Measurements from ENCODE around the gene PDPK1. TPM values are rescaled to one million over a fixed set of nuclear protein-coding genes. Genes with fewer than 3 reads are reported as not detected.

Gene PDPK1
- total and polyA plus RNA-seq, 4 donors, result 12.1 to 28.1 (median 18.2) TPM

GRCh38 chr16:2497695-2498484, 39.9 kb upstream of the PDPK1 start (continued):
- TF ChIP-seq FOXA1 (IDR thresholded peaks at IDR 0.05), result no peak
- TF ChIP-seq ZBTB33 (IDR thresholded peaks at IDR 0.05), result no peak

DNA sequence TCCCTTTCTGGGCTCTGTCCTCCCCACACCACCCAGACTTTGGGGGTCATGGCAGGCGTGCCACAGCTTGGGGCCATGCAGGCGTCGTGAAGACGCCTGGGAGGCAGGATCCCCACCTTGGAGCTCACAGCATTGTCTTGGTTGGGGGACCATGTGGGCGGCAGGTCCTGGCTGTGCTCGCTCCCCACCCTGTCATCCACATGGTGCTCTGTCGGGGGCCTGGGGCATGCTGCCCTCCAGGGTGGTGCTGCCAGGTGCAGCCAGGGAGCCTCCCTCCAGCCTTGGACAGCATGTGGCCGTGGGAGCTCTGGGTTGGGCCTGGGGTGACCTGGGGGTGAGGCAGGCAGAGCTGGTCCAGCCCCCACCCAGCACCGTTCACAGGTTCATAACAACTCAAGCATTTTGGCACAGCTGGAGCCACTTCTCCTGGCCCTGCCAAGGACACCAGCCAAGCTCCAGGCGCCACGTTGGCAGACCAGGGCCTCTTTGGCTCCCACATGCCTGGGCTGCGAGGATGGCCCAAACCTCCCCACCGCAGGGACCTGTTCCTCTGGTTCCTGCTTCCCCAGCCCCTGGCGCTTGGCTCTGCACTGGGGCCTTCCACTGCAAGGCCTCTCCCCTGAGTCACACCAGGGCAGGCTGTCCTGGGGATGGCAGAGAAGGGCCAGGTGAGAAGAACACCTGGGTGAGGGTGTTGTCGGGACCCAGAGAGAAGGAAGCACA, 39.1 kb upstream of the PDPK1 start:
- Histone ChIP-seq H3K27me3 (ENCODE audit: control insufficient read depth in 4 of 4, insufficient read depth in 4 of 4, low read length in 3 of 4) (no peaks in the 10 kb centered on the region), H3K9ac (ENCODE audit: low read depth in 1 of 2, low read length in 2 of 2) (no peak overlapping the region), H3K9me3 (ENCODE audit: control insufficient read depth in 4 of 4, low read length in 3 of 4) (no peaks in the 10 kb centered on the region), H3K4me1 (ENCODE audit: control insufficient read depth in 4 of 4, insufficient read depth in 4 of 4, low read length in 3 of 4) (peaks cover 18 to 55% (median 37%) of the 10 kb centered on the region in 4 donors), H3K36me3 (ENCODE audit: control insufficient read depth in 4 of 4, insufficient read depth in 3 of 4, low read depth in 1 of 4, low read length in 3 of 4) (peaks cover 0 to 9% (median under 1%) of the 10 kb centered on the region in 4 donors), H3K4me3 (ENCODE audit: low read depth in 1 of 3, low read length in 3 of 3) (no peak overlapping the region), H3K27ac (ENCODE audit: low read depth in 1 of 2, low read length in 2 of 2) (no peak overlapping the region)
- DNase-seq (ENCODE audit: low spot score), result no peak
- WGBS, result 65% methylated on average over 15 of the region's 15 CpGs
- TF ChIP-seq, protein P1, sequence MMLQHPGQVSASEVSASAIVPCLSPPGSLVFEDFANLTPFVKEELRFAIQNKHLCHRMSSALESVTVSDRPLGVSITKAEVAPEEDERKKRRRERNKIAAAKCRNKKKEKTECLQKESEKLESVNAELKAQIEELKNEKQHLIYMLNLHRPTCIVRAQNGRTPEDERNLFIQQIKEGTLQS (IDR thresholded peaks at IDR 0.05), result no peak
- TF ChIP-seq, protein P2, sequence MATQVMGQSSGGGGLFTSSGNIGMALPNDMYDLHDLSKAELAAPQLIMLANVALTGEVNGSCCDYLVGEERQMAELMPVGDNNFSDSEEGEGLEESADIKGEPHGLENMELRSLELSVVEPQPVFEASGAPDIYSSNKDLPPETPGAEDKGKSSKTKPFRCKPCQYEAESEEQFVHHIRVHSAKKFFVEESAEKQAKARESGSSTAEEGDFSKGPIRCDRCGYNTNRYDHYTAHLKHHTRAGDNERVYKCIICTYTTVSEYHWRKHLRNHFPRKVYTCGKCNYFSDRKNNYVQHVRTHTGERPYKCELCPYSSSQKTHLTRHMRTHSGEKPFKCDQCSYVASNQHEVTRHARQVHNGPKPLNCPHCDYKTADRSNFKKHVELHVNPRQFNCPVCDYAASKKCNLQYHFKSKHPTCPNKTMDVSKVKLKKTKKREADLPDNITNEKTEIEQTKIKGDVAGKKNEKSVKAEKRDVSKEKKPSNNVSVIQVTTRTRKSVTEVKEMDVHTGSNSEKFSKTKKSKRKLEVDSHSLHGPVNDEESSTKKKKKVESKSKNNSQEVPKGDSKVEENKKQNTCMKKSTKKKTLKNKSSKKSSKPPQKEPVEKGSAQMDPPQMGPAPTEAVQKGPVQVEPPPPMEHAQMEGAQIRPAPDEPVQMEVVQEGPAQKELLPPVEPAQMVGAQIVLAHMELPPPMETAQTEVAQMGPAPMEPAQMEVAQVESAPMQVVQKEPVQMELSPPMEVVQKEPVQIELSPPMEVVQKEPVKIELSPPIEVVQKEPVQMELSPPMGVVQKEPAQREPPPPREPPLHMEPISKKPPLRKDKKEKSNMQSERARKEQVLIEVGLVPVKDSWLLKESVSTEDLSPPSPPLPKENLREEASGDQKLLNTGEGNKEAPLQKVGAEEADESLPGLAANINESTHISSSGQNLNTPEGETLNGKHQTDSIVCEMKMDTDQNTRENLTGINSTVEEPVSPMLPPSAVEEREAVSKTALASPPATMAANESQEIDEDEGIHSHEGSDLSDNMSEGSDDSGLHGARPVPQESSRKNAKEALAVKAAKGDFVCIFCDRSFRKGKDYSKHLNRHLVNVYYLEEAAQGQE (IDR thresholded peaks at IDR 0.05), result no peak
- no peak for TF ChIP-seq TAF1 (conservative IDR thresholded peaks at IDR 0.05)
- no peak for TF ChIP-seq RXRA (IDR thresholded peaks at IDR 0.05)
- TF ChIP-seq SP1 (IDR thresholded peaks at IDR 0.05), result no peak
- TF ChIP-seq FOXA2 (IDR thresholded peaks at IDR 0.05), result no peak
- no peak for TF ChIP-seq JUND (IDR thresholded peaks at IDR 0.05)
- no peak for TF ChIP-seq ZBTB33 (IDR thresholded peaks at IDR 0.05)
- TF ChIP-seq EGR1 (IDR thresholded peaks at IDR 0.05; ENCODE audit: low read depth in 2 of 2), result no peak
- TF ChIP-seq, protein P3, sequence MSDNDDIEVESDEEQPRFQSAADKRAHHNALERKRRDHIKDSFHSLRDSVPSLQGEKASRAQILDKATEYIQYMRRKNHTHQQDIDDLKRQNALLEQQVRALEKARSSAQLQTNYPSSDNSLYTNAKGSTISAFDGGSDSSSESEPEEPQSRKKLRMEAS (IDR thresholded peaks at IDR 0.05), result no peak
- TF ChIP-seq GABPA (IDR thresholded peaks at IDR 0.05 in 1 of 2, conservative IDR thresholded peaks at IDR 0.05 in 1 of 2), result no peak
- no peak for TF ChIP-seq YY1 (IDR thresholded peaks at IDR 0.05)
- TF ChIP-seq, protein P4, sequence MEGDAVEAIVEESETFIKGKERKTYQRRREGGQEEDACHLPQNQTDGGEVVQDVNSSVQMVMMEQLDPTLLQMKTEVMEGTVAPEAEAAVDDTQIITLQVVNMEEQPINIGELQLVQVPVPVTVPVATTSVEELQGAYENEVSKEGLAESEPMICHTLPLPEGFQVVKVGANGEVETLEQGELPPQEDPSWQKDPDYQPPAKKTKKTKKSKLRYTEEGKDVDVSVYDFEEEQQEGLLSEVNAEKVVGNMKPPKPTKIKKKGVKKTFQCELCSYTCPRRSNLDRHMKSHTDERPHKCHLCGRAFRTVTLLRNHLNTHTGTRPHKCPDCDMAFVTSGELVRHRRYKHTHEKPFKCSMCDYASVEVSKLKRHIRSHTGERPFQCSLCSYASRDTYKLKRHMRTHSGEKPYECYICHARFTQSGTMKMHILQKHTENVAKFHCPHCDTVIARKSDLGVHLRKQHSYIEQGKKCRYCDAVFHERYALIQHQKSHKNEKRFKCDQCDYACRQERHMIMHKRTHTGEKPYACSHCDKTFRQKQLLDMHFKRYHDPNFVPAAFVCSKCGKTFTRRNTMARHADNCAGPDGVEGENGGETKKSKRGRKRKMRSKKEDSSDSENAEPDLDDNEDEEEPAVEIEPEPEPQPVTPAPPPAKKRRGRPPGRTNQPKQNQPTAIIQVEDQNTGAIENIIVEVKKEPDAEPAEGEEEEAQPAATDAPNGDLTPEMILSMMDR (IDR thresholded peaks at IDR 0.05; ENCODE audit: low read depth, low read length, missing input control), result no peak
- no peak for TF ChIP-seq HNF4G (IDR thresholded peaks at IDR 0.05)
- TF ChIP-seq RAD21 (IDR thresholded peaks at IDR 0.05), result no peak
- TF ChIP-seq FOXA1 (IDR thresholded peaks at IDR 0.05), result no peak
- no peak for TF ChIP-seq HNF4A (conservative IDR thresholded peaks at IDR 0.05)
